ENCODE measurements around the gene DOLPP1.

The DOLPP1 gene

GRCh38 chr9:129054163-129054851, 26.6 kb upstream of the DOLPP1 start:
- H3K4me2 ChIP-seq (ENCODE audit: low read length), result no peak overlapping the region
- TF ChIP-seq EZH2phosphoT487 (IDR thresholded peaks at IDR 0.05; ENCODE audit: borderline replicate concordance, low read length) (no peak), CTCF (IDR thresholded peaks at IDR 0.05; ENCODE audit: low read depth, low read length, poor library complexity, severe bottlenecking) (no peak)
- no peak overlapping the region for H3K27ac ChIP-seq (ENCODE audit: low read depth, low read length)
- no peak overlapping the region for H3K4me3 ChIP-seq (ENCODE audit: low read length)
- H3K27me3 ChIP-seq (ENCODE audit: control insufficient read depth, low read length), result no peaks in the 10 kb centered on the region
- no peaks in the 10 kb centered on the region for H3K79me2 ChIP-seq (ENCODE audit: control insufficient read depth, low read length)
- no peaks in the 10 kb centered on the region for H3K4me1 ChIP-seq (ENCODE audit: control insufficient read depth, low read length)
- no peaks in the 10 kb centered on the region for H3K9me2 ChIP-seq (replicated peaks; ENCODE audit: control insufficient read depth, low read length)
- H3F3A ChIP-seq (ENCODE audit: control insufficient read depth, insufficient read depth), result no peaks in the 10 kb centered on the region
- H3K9me3 ChIP-seq (ENCODE audit: control insufficient read depth, insufficient read depth, low read length), result no peaks in the 10 kb centered on the region
- H3K36me3 ChIP-seq (ENCODE audit: control insufficient read depth, low read length), result peaks cover 18% of the 10 kb centered on the region
- no peaks in the 10 kb centered on the region for H4K20me1 ChIP-seq (ENCODE audit: control insufficient read depth, insufficient read depth, low read depth, low read length)

GRCh38 chr9:129058965-129059795, 21.7 kb upstream of the DOLPP1 start:
- Histone ChIP-seq H3K4me1 (ENCODE audit: control insufficient read depth, low read length) (no peaks in the 10 kb centered on the region), H3K4me3 (ENCODE audit: low read length) (no peak overlapping the region), H3K79me2 (ENCODE audit: control insufficient read depth, low read length) (no peaks in the 10 kb centered on the region), H3K9me3 (ENCODE audit: control insufficient read depth, insufficient read depth, low read length) (no peaks in the 10 kb centered on the region), H3K27me3 (ENCODE audit: control insufficient read depth, low read length) (no peaks in the 10 kb centered on the region), H3K9me2 (replicated peaks; ENCODE audit: control insufficient read depth, low read length) (no peaks in the 10 kb centered on the region), H3K36me3 (ENCODE audit: control insufficient read depth, low read length) (peaks cover 14% of the 10 kb centered on the region), H3F3A (ENCODE audit: control insufficient read depth, insufficient read depth) (no peaks in the 10 kb centered on the region), H4K20me1 (ENCODE audit: control insufficient read depth, insufficient read depth, low read depth, low read length) (no peaks in the 10 kb centered on the region), H3K4me2 (ENCODE audit: low read length) (no peak overlapping the region), H3K27ac (ENCODE audit: low read depth, low read length) (no peak overlapping the region)
- TF ChIP-seq CTCF (IDR thresholded peaks at IDR 0.05; ENCODE audit: low read depth, low read length, poor library complexity, severe bottlenecking) (no peak), EZH2phosphoT487 (IDR thresholded peaks at IDR 0.05; ENCODE audit: borderline replicate concordance, low read length) (no peak)

- no peaks in the 10 kb centered on the region for H4K20me1 ChIP-seq (ENCODE audit: control insufficient read depth, insufficient read depth, low read depth, low read length)
- no peaks in the 10 kb centered on the region for H3K9me3 ChIP-seq (ENCODE audit: control insufficient read depth, insufficient read depth, low read length)
- no peaks in the 10 kb centered on the region for H3K79me2 ChIP-seq (ENCODE audit: control insufficient read depth, low read length)
- no peak for TF ChIP-seq EZH2phosphoT487 (IDR thresholded peaks at IDR 0.05; ENCODE audit: borderline replicate concordance, low read length)
- no peak for TF ChIP-seq CTCF (IDR thresholded peaks at IDR 0.05; ENCODE audit: low read depth, low read length, poor library complexity, severe bottlenecking)
- no peaks in the 10 kb centered on the region for H3F3A ChIP-seq (ENCODE audit: control insufficient read depth, insufficient read depth)
- H3K4me3 ChIP-seq (ENCODE audit: low read length), result no peak overlapping the region
- H3K9me2 ChIP-seq (replicated peaks; ENCODE audit: control insufficient read depth, low read length), result no peaks in the 10 kb centered on the region
- H3K36me3 ChIP-seq (ENCODE audit: control insufficient read depth, low read length), result peaks cover 9% of the 10 kb centered on the region
- H3K27ac ChIP-seq (ENCODE audit: low read depth, low read length), result no peak overlapping the region
- H3K4me2 ChIP-seq (ENCODE audit: low read length), result no peak overlapping the region
- H3K4me1 ChIP-seq (ENCODE audit: control insufficient read depth, low read length), result no peaks in the 10 kb centered on the region
- H3K27me3 ChIP-seq (ENCODE audit: control insufficient read depth, low read length), result no peaks in the 10 kb centered on the region
Measured at GRCh38 chr9:129059796-129060785, 20.8 kb upstream of the DOLPP1 start.
